Esophagus squamous epithelium (tissue), 4 donors: ENCODE measurements around the gene MRPL16.

Source experiments
- CTCF ChIP-seq, 6 experiments: fragments of 450-650 bp in 4 of 6; fragments of 200-600 bp in 2 of 6; sonication (generic) in 2 of 6; IDR thresholded peaks; one replicate each; pipeline ENCODE4 v1.5.1; 2016 to 2019; ENCODE audit warnings: antibody characterized with exemption in 6 of 6, mild to moderate bottlenecking in 4 of 6, moderate library complexity in 4 of 6
- POLR2A ChIP-seq, 4 donors: fragments of 450-650 bp; IDR thresholded peaks; one replicate each; pipeline ENCODE4 v1.6.1; 2017; ENCODE audit warnings: antibody characterized with exemption in 4 of 4, mild to moderate bottlenecking in 4 of 4, moderate library complexity in 3 of 4

- no peak for TF ChIP-seq POLR2A (IDR thresholded peaks at IDR 0.05)
- TF ChIP-seq CTCF (IDR thresholded peaks at IDR 0.05), result no peak
These were observed 33.5 kb downstream of the MRPL16 start for GRCh38 chr11:59777104-59777503.
